K562 (cell line): Measurements from ENCODE around the gene ARPC2. TPM values are rescaled to one million over a fixed set of nuclear protein-coding genes. Genes with fewer than 3 reads are reported as not detected.

Experiments
- ATF1 ChIP-seq, 2 experiments: fragments of 450-650 bp in 1 of 2; IDR thresholded peaks; 2 replicates each; pipeline ENCODE4 v1.6.1; 2016; ENCODE audit warnings: missing compliant biosample characterization in 1 of 2, missing genetic modification characterization in 1 of 2
- CCAR2 ChIP-seq: fragments of 200-400 bp; formaldehyde crosslinking; IDR thresholded peaks from 2 replicates; pipeline ENCODE4 v1.6.1; 2017; ENCODE audit warnings: mild to moderate bottlenecking, low read depth, low read length
- ESRRA ChIP-seq: fragments of 450-650 bp; IDR thresholded peaks from 2 replicates; pipeline ENCODE4 v1.6.1; 2014; ENCODE audit warnings: low read depth, mild to moderate bottlenecking, moderate library complexity, borderline replicate concordance
- GATA2 ChIP-seq: sonication (generic); formaldehyde crosslinking; IDR thresholded peaks from 2 replicates; pipeline ENCODE4 v1.4.0; 2020; ENCODE audit warnings: mild to moderate bottlenecking, missing genetic modification reagents
- POLR2H ChIP-seq: IDR thresholded peaks from 2 replicates; pipeline ENCODE4 v1.6.1; 2016; ENCODE audit warnings: missing genetic modification characterization, low read depth, mild to moderate bottlenecking, control low read depth, missing compliant biosample characterization, moderate library complexity
- RAD21 ChIP-seq, 2 experiments: fragments of 250-450 bp in 1 of 2; fragments of 450-650 bp in 1 of 2; sonication (Bioruptor Pico) in 1 of 2; formaldehyde crosslinking in 1 of 2; IDR thresholded peaks in 1 of 2; conservative IDR thresholded peaks in 1 of 2; 2 replicates each; pipeline versions ENCODE4 v1.4.0 to v1.8.0; 2020 to 2022; ENCODE audit warnings: mild to moderate bottlenecking in 2 of 2, moderate library complexity in 1 of 2
- RB1 ChIP-seq: fragments of 450-650 bp; IDR thresholded peaks from 2 replicates; pipeline ENCODE4 v1.6.1; 2017; ENCODE audit warnings: low read depth, mild to moderate bottlenecking
- ZNF133 ChIP-seq: fragments of 250-450 bp; sonication (Bioruptor Pico); IDR thresholded peaks from 2 replicates; pipeline ENCODE4 v1.4.0; 2020; ENCODE audit warnings: mild to moderate bottlenecking
- ZNF561 ChIP-seq: fragments of 450-650 bp; formaldehyde crosslinking; conservative IDR thresholded peaks from 2 replicates; pipeline ENCODE4 v1.4.0; 2020; ENCODE audit warnings: mild to moderate bottlenecking, moderate library complexity
- ZSCAN29 ChIP-seq: fragments of 450-650 bp; IDR thresholded peaks from 2 replicates; pipeline ENCODE4 v1.6.1; 2017
- polyA plus RNA-seq, 8 experiments: library from polyadenylated mRNA; depleted of rRNA in 4 of 8; stranded (reverse) in 5 of 8; unstranded in 3 of 8; fragments of >200 nt; fragmentation: Nextera tagmentation in 2 of 8; fragmentation: Illumina TruSeq in 1 of 8; extraction: Ambion mirVana in 2 of 8; extraction: Trizol in 1 of 8; gene quantifications; 2 replicates each; pipeline versions ENCODE4 v1.2.1 to v1.2.3, GENCODE V29; 2011 to 2014; ENCODE audit warnings: inconsistent platforms in 1 of 8, missing spikeins in 1 of 8
- total RNA-seq, 7 experiments: library from RNA; depleted of rRNA in 6 of 7; stranded (reverse); fragments of >200 nt in 6 of 7; fragmentation: Illumina TruSeq in 2 of 7; extraction: Trizol in 2 of 7; gene quantifications; 2 replicates each; pipeline versions ENCODE4 v1.2.1 to v1.2.3, GENCODE V29; 2011 to 2021; ENCODE audit warnings: low replicate concordance in 1 of 7
- TF ChIP-seq, protein P1 (sequence below), 2 experiments: fragments of 450-650 bp; IDR thresholded peaks; 2 replicates each; pipeline ENCODE4 v1.6.1; 2016; ENCODE audit warnings: mild to moderate bottlenecking in 2 of 2, borderline replicate concordance in 1 of 2, low read depth in 1 of 2, moderate library complexity in 1 of 2
- TF ChIP-seq, protein P2 (sequence below), 3 experiments: fragments of 200-800 bp in 1 of 3; fragments of 250-450 bp in 1 of 3; fragments of 450-650 bp in 1 of 3; sonication (Bioruptor Pico) in 1 of 3; sonication (Bioruptor generic) in 1 of 3; formaldehyde crosslinking in 1 of 3; IDR thresholded peaks; 2 replicates each; pipeline versions ENCODE4 v1.6.1 to v1.8.0; 2016 to 2022; ENCODE audit warnings: mild to moderate bottlenecking in 2 of 3, missing genetic modification characterization in 2 of 3, missing compliant biosample characterization in 1 of 3, moderate library complexity in 1 of 3

ARPC2 gene
- total and polyA plus RNA-seq, 9 of the 15 experiments (the other 6 are each of a cell fraction or from before 2014, with no cell fraction given), result 81.9 to 187 (median 103) TPM

- TF ChIP-seq, protein P1, sequence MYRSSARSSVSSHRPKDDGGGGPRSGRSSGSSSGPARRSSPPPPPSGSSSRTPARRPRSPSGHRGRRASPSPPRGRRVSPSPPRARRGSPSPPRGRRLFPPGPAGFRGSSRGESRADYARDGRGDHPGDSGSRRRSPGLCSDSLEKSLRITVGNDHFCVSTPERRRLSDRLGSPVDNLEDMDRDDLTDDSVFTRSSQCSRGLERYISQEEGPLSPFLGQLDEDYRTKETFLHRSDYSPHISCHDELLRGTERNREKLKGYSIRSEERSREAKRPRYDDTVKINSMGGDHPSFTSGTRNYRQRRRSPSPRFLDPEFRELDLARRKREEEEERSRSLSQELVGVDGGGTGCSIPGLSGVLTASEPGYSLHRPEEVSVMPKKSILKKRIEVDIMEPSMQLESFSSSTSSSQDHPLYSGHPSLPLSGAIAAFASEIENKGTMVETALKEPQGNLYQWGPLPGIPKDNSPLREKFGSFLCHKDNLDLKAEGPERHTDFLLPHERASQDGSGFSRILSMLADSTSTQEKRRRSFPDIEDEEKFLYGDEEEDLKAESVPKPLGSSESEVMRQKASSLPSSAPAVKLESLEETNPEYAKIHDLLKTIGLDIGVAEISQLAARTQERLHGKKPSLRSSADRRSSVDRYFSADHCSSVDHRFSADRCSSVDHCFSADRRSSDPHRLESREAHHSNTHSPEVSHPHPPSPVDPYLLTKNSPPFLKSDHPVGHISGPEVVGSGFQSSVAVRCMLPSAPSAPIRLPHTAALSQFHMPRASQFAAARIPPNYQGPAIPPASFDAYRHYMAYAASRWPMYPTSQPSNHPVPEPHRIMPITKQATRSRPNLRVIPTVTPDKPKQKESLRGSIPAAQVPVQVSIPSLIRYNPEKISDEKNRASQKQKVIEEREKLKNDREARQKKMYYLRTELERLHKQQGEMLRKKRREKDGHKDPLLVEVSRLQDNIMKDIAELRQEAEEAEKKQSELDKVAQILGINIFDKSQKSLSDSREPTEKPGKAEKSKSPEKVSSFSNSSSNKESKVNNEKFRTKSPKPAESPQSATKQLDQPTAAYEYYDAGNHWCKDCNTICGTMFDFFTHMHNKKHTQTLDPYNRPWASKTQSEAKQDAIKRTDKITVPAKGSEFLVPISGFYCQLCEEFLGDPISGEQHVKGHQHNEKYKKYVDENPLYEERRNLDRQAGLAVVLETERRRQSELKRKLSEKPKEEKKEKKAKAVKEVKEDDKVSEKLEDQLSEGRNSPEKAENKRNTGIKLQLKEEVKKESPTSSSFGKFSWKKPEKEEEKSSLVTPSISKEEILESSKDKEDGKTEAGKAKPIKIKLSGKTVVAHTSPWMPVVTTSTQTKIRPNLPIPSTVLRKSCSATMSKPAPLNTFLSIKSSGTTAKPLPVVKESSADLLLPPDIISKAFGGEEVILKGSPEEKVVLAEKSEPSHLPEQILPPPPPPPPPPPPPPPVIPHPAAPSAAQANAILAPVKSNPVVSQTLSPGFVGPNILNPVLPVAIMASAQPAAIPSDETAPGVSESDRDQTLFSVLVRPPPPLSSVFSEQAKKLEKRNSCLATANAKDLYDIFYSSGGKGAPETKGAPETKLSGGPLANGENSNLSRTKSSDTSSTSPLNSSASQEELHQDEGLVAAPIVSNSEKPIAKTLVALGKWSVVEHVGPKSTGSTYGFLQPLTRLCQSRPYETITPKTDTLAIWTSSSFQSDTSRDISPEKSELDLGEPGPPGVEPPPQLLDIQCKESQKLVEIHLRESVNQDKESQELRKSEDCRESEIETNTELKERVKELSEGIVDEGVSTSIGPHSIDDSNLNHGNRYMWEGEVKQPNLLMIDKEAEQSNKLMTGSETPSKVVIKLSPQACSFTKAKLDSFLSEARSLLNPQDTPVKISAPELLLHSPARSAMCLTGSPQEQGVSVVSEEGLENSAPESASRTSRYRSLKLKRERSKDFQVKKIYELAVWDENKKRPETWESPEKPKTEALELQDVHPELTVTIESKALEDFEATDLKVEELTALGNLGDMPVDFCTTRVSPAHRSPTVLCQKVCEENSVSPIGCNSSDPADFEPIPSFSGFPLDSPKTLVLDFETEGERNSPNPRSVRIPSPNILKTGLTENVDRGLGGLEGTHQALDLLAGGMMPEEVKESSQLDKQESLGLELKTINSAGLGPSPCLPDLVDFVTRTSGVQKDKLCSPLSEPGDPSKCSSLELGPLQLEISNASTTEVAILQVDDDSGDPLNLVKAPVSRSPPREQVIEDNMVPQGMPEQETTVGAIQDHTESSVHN (IDR thresholded peaks at IDR 0.05; ENCODE audit: borderline replicate concordance in 1 of 2, low read depth in 1 of 2), result no peak
- TF ChIP-seq ZNF561 (CRISPR knock-in tag) (no peak), RB1 (peak; percentile 46), ATF1 (CRISPR knock-in tag; IDR thresholded peaks at IDR 0.05) (no peak; the same call in 1 of the 2 replicates), ATF1 (tag; IDR thresholded peaks at IDR 0.05) (peak; percentile 89), RAD21 (CRISPR knock-in tag; conservative IDR thresholded peaks at IDR 0.05 in 1 of 2, IDR thresholded peaks at IDR 0.05 in 1 of 2) (0 out of 4 replicates have a peak, but pooled peaks of 1 of the 2 experiments have one; percentile 1), POLR2H (no peak), ZNF133 (CRISPR knock-in tag) (no peak), ESRRA (no peak; the same call in 1 of the 2 replicates), CCAR2 (no peak), GATA2 (CRISPR knock-in tag) (no peak), ZSCAN29 (no peak)
- TF ChIP-seq, protein P2, sequence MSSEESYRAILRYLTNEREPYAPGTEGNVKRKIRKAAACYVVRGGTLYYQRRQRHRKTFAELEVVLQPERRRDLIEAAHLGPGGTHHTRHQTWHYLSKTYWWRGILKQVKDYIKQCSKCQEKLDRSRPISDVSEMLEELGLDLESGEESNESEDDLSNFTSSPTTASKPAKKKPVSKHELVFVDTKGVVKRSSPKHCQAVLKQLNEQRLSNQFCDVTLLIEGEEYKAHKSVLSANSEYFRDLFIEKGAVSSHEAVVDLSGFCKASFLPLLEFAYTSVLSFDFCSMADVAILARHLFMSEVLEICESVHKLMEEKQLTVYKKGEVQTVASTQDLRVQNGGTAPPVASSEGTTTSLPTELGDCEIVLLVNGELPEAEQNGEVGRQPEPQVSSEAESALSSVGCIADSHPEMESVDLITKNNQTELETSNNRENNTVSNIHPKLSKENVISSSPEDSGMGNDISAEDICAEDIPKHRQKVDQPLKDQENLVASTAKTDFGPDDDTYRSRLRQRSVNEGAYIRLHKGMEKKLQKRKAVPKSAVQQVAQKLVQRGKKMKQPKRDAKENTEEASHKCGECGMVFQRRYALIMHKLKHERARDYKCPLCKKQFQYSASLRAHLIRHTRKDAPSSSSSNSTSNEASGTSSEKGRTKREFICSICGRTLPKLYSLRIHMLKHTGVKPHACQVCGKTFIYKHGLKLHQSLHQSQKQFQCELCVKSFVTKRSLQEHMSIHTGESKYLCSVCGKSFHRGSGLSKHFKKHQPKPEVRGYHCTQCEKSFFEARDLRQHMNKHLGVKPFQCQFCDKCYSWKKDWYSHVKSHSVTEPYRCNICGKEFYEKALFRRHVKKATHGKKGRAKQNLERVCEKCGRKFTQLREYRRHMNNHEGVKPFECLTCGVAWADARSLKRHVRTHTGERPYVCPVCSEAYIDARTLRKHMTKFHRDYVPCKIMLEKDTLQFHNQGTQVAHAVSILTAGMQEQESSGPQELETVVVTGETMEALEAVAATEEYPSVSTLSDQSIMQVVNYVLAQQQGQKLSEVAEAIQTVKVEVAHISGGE (CRISPR knock-in tag; IDR thresholded peaks at IDR 0.05), result peak in 1 of 3 experiments; percentile 87; a peak in 2 of 6 replicates
Measured at GRCh38 chr2:218269900-218270720, 53.1 kb downstream of the ARPC2 start, which contains the start of the genes AAMP and PNKD (continued).
